HepG2 (cell line): Measurements from ENCODE around the gene RCBTB1. TPM values are rescaled to one million over a fixed set of nuclear protein-coding genes. Genes with fewer than 3 reads are reported as not detected.
A peak's percentile ranks its signal among the peaks of the same experiment; 100 is the strongest.

Experiments
- BCL6 ChIP-seq: IDR thresholded peaks from 2 replicates; pipeline ENCODE4 v1.6.1; 2016; ENCODE audit warnings: missing genetic modification reagents, missing compliant biosample characterization
- CEBPG ChIP-seq: IDR thresholded peaks from 2 replicates; pipeline ENCODE4 v1.6.1; 2016
- IRF2 ChIP-seq: IDR thresholded peaks from 2 replicates; pipeline ENCODE4 v1.6.1; 2018; ENCODE audit warnings: missing genetic modification reagents, missing compliant biosample characterization
- JDP2 ChIP-seq: sonication (generic); formaldehyde crosslinking; IDR thresholded peaks from 2 replicates; pipeline ENCODE4 v1.8.1; 2022; ENCODE audit warnings: missing genetic modification reagents, borderline replicate concordance
- KDM2A ChIP-seq: sonication (generic); formaldehyde crosslinking; IDR thresholded peaks from 2 replicates; pipeline ENCODE4 v1.4.0; 2020; ENCODE audit warnings: low read depth, missing genetic modification reagents, borderline replicate concordance
- MIER3 ChIP-seq: IDR thresholded peaks from 2 replicates; pipeline ENCODE4 v1.6.1; 2016; ENCODE audit warnings: missing compliant biosample characterization, borderline replicate concordance
- MIXL1 ChIP-seq: IDR thresholded peaks from 2 replicates; pipeline ENCODE4 v1.6.1; 2016
- NR2F6 ChIP-seq, 2 experiments: IDR thresholded peaks; 2 replicates each; pipeline ENCODE4 v1.6.1; 2016; ENCODE audit warnings: antibody characterized with exemption in 1 of 2, mild to moderate bottlenecking in 1 of 2
- RXRB ChIP-seq: IDR thresholded peaks from 2 replicates; pipeline ENCODE4 v1.6.1; 2016; ENCODE audit warnings: borderline replicate concordance, missing genetic modification reagents, missing compliant biosample characterization
- SMC3 ChIP-seq: IDR thresholded peaks from 2 replicates; pipeline ENCODE4 v1.6.1; 2011; ENCODE audit warnings: low read length, improper control_type of control experiment
- YEATS2 ChIP-seq: sonication (generic); formaldehyde crosslinking; IDR thresholded peaks from 2 replicates; pipeline ENCODE4 v1.4.0; 2020; ENCODE audit warnings: missing genetic modification reagents, borderline replicate concordance
- ZKSCAN1 ChIP-seq: fragments of 150-350 bp; IDR thresholded peaks from 2 replicates; pipeline ENCODE4 v1.6.1; 2014; ENCODE audit warnings: low read length
- ZNF383 ChIP-seq: sonication (generic); formaldehyde crosslinking; IDR thresholded peaks from 2 replicates; pipeline ENCODE4 v1.4.0; 2020; ENCODE audit warnings: missing genetic modification reagents, mild to moderate bottlenecking, borderline replicate concordance
- ZNF605 ChIP-seq: sonication (generic); formaldehyde crosslinking; IDR thresholded peaks from 2 replicates; pipeline ENCODE4 v1.8.0; 2022; ENCODE audit warnings: mild to moderate bottlenecking, missing genetic modification reagents
- ZSCAN30 ChIP-seq: sonication (generic); formaldehyde crosslinking; IDR thresholded peaks from 2 replicates; pipeline ENCODE4 v1.5.0; 2020; ENCODE audit warnings: mild to moderate bottlenecking, missing genetic modification reagents
- polyA plus RNA-seq, 8 experiments: library from polyadenylated mRNA; depleted of rRNA in 3 of 8; stranded (reverse) in 7 of 8; unstranded in 1 of 8; fragments of >200 nt; fragmentation: Illumina TruSeq in 4 of 8; extraction: Trizol in 4 of 8; gene quantifications; 2 replicates each; pipeline versions ENCODE4 v1.2.1 to v1.2.3, GENCODE V29; 2011 to 2016; ENCODE audit warnings: low read depth in 4 of 8, missing spikeins in 1 of 8, mixed read lengths in 1 of 8; ENCODE audit not compliant: insufficient read depth in 1 of 8
- total RNA-seq, 5 experiments: library from RNA; depleted of rRNA; stranded (reverse); fragments of >200 nt; fragmentation: Illumina TruSeq; extraction: Trizol; gene quantifications; 2 replicates each; pipeline ENCODE4 v1.2.3, GENCODE V29; 2016; ENCODE audit warnings: low read depth in 1 of 5
- TF ChIP-seq, protein P1 (sequence below): IDR thresholded peaks from 2 replicates; pipeline ENCODE4 v1.4.0; 2020; ENCODE audit warnings: mild to moderate bottlenecking, missing genetic modification reagents

The RCBTB1 gene
- total and polyA plus RNA-seq, 2 of the 13 experiments (the other 11 are each of a cell fraction or from before 2014, with no cell fraction given), result 13.4 to 21.6 TPM

DNA sequence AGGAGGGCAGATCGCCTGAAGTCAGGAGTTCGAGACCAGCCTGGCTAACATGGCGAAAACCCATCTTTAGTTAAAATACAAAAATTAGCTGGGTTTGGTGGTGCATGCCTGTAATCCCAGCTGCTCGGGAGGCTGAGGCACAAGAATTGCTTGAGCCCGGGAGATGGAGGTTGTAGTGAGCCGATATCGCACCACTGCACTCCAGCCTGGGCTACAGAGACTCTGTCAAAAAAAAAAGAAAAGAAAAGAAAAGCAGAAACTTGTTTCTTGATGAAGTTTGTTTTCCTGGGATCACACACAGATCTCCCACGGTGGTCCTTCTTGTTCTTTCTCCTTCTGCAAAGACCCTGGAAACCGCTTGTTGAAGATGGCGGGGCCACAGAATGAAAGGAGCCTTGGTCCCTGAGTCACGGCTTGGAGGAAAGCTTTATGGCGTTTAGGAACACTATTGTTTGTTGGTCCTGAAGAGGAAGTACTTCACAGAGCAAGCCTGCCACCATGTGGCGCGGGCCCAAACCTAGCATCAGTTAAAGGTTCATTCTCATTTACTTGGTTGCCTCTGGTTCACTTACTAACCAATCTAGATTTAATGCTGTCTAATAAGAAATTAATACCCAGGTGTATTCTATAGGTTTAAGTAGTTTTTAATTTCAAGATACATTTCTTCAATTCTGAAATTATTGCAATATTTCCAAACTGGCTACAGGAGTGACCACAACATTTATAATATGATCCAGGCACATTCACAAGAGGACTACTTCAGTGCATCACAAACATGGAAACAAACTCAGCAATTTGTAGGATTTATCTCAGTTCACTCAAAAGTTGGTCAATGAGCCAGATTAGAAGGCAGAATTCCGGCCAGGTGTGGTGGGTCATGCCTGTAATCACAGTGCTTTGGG is 21.6 kb upstream of the RCBTB1 start (continued):
- TF ChIP-seq CEBPG (CRISPR knock-in tag) (0 out of 2 replicates have a peak, but pooled peaks have one; percentile 7), ZKSCAN1 (no peak), MIXL1 (0 out of 2 replicates have a peak, but pooled peaks have one; percentile 40), IRF2 (CRISPR knock-in tag) (peak; percentile 60; the same call in 1 of the 2 replicates), NR2F6 (IDR thresholded peaks at IDR 0.05) (no peak), NR2F6 (CRISPR knock-in tag; IDR thresholded peaks at IDR 0.05) (peak; percentile 40; the same call in 1 of the 2 replicates), ZNF605 (peak; percentile 44; the same call in 1 of the 2 replicates), BCL6 (CRISPR knock-in tag) (0 out of 2 replicates have a peak, but pooled peaks have one; percentile 23), ZNF383 (CRISPR knock-in tag) (no peak), KDM2A (CRISPR knock-in tag) (peak; percentile 43; the same call in 1 of the 2 replicates), YEATS2 (CRISPR knock-in tag) (peak; percentile 34; the same call in 1 of the 2 replicates), JDP2 (CRISPR knock-in tag) (no peak), ZSCAN30 (CRISPR knock-in tag) (no peak), MIER3 (CRISPR knock-in tag) (peak; percentile 33; the same call in 1 of the 2 replicates), RXRB (CRISPR knock-in tag) (peak; percentile 13; the same call in 1 of the 2 replicates), SMC3 (peak; percentile 98)
- TF ChIP-seq, protein P1, sequence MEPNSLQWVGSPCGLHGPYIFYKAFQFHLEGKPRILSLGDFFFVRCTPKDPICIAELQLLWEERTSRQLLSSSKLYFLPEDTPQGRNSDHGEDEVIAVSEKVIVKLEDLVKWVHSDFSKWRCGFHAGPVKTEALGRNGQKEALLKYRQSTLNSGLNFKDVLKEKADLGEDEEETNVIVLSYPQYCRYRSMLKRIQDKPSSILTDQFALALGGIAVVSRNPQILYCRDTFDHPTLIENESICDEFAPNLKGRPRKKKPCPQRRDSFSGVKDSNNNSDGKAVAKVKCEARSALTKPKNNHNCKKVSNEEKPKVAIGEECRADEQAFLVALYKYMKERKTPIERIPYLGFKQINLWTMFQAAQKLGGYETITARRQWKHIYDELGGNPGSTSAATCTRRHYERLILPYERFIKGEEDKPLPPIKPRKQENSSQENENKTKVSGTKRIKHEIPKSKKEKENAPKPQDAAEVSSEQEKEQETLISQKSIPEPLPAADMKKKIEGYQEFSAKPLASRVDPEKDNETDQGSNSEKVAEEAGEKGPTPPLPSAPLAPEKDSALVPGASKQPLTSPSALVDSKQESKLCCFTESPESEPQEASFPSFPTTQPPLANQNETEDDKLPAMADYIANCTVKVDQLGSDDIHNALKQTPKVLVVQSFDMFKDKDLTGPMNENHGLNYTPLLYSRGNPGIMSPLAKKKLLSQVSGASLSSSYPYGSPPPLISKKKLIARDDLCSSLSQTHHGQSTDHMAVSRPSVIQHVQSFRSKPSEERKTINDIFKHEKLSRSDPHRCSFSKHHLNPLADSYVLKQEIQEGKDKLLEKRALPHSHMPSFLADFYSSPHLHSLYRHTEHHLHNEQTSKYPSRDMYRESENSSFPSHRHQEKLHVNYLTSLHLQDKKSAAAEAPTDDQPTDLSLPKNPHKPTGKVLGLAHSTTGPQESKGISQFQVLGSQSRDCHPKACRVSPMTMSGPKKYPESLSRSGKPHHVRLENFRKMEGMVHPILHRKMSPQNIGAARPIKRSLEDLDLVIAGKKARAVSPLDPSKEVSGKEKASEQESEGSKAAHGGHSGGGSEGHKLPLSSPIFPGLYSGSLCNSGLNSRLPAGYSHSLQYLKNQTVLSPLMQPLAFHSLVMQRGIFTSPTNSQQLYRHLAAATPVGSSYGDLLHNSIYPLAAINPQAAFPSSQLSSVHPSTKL (CRISPR knock-in tag), result peak; percentile 44
